ENCODE measurements around the gene WDR27. TPM values are rescaled to one million over a fixed set of nuclear protein-coding genes. Genes with fewer than 3 reads are reported as not detected.

WDR27 gene
- total RNA-seq, 4 donors from 2014 or later, result 23.1 to 101 (median 75.8) TPM

DNA sequence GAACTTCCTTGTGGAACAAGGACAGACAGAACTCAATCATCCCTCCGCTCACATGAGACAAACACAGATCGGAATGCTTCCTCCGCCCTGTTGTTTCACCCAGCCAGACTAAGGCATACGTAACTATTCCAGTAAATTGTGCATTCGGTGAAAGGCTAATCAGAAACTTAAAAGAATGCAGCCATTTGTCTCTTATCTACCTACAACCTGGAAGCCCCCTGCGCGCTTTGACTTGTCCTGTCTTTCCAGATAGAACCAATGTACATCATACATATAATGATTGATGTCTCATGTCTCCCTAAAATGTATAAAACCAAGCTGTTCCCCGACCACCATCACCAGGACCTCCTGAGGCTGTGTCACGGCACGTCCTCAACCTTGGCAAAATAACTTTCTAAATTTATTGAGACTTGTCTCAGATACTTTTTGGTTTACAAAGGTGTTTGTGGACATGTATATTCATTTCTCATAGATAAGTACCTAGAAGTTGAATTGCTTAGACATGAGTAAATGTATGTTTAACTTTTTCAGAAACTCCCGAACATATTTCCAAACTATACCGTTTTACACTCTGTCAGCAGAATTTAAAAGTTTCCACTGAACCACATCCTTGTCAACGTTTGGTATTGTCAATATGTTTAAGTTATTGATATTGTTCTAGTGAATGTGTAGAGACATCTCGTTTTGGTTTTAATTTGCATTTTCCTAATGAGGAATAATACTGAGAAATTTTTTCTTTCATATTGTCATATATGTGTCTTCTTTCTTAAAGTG is 250.6 kb downstream of the WDR27 start:
- no peak overlapping the region for H3K4me3 ChIP-seq

DNA sequence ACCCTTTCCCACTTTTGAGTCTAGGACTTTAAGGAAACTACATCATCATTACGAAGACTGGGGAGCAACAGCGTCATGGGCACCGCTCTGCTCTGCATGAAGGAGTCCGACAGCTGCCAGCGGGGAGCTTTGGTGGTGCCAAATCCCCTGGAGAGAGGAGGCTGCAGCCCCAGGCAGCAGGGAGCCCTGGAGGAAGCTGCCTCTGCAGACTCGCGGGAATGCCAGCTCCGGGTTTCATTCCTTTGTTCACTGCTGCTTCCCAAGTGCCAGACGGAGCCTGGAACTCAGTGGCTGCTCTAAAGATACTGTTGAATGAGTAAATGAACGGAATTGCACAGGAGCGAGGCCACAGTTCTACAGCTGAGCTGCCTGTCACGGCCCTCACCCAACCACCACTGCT is 251.7 kb downstream of the WDR27 start:
- Histone ChIP-seq H3K36me3 (no peaks in the 10 kb centered on the region), H3K9me3 (no peaks in the 10 kb centered on the region), H3K4me3 (no peak overlapping the region), H3K27ac (no peak overlapping the region), H3K27me3 (no peaks in the 10 kb centered on the region), H3K4me1 (no peaks in the 10 kb centered on the region)
- no peak for DNase-seq
- TF ChIP-seq POLR2A (IDR thresholded peaks at IDR 0.05), result no peak
- TF ChIP-seq CTCF (IDR thresholded peaks at IDR 0.05), result no peak

More for the DNA sequence above, 250.6 kb downstream of the WDR27 start:
- TF ChIP-seq POLR2A (IDR thresholded peaks at IDR 0.05) (no peak), CTCF (IDR thresholded peaks at IDR 0.05) (no peak)
- DNase-seq, result no peak
- Histone ChIP-seq H3K4me1 (no peaks in the 10 kb centered on the region), H3K36me3 (no peaks in the 10 kb centered on the region), H3K27ac (peak overlapping the region in 3 of 4 donors; percentile 6 to 80 (median 57)), H3K9me3 (no peaks in the 10 kb centered on the region), H3K27me3 (no peaks in the 10 kb centered on the region)

DNA sequence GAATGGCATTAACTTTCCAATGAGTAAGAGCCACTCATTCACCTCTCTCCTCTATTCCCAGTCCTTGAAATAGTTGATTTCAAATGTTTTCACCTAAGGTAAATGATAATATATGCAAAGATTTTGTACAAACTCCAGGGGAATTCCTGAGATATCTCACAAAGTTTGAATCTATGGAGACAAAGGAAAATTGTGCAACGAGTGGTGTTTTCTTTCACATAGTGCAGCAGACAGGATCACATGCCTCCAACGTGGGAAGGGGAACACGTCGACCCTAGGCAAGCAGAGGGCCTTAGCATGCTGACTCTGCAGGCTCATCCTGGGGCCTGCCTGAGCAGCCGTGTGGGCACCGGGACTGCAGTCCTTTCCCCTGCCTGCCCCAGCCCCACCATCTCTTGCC is 252.6 kb downstream of the WDR27 start:
- Histone ChIP-seq H3K9me3 (no peaks in the 10 kb centered on the region), H3K36me3 (no peaks in the 10 kb centered on the region), H3K27ac (no peak overlapping the region), H3K4me3 (no peak overlapping the region), H3K27me3 (no peaks in the 10 kb centered on the region), H3K4me1 (no peaks in the 10 kb centered on the region)
- no peak for DNase-seq
- TF ChIP-seq CTCF (IDR thresholded peaks at IDR 0.05) (no peak), POLR2A (IDR thresholded peaks at IDR 0.05) (no peak)

DNA sequence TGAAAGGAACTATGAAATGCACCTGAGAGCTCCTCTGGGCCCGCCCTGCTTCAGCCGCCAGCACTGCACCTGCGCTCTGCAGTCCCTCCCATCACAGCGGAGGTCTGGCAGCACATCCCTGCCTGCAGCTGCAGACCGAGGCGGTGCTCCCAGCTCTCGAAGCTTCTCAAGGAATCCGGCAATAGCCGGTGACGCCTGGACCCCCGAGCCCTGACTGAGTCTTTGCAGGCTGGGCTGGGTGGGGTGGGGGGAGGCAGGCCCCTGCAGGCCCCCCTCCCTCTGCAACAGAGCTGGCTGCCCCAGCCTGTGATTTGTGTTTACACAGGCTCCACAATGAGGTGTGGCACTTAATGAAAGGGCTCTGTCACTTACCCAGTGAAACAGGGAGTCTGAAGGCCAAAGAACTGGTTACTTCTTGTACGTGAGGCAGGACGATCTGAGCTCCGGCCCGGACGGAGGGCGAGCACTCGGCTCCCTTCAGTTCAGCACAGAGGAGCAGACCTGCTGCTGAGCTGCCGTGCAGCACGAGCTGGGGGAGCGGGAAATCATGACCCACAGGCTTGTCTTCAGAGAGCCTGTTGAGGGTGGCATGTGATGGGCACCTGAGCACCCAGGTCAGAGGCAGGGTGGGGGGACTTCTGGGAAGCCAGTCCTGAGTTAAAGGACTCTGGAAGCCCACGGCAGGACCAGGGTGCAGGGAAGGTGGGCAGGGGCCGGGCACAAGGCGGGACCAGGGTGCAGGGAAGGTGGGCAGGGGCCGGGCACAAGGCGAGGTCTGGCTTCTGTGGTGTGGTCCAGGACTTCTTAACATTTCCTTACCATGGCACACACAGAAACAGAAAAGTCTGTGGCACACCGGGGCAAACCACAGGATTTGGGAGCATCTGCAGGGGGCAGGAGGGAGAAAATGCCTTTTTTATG is 255.9 kb downstream of the WDR27 start:
- Histone ChIP-seq H3K27me3 (no peaks in the 10 kb centered on the region), H3K27ac (peak overlapping the region in 1 of 4 donors; percentile 26), H3K4me1 (no peaks in the 10 kb centered on the region), H3K36me3 (no peaks in the 10 kb centered on the region), H3K9me3 (no peaks in the 10 kb centered on the region), H3K4me3 (no peak overlapping the region)
- no peak for DNase-seq
- TF ChIP-seq CTCF (IDR thresholded peaks at IDR 0.05) (no peak), POLR2A (IDR thresholded peaks at IDR 0.05) (no peak)

DNA sequence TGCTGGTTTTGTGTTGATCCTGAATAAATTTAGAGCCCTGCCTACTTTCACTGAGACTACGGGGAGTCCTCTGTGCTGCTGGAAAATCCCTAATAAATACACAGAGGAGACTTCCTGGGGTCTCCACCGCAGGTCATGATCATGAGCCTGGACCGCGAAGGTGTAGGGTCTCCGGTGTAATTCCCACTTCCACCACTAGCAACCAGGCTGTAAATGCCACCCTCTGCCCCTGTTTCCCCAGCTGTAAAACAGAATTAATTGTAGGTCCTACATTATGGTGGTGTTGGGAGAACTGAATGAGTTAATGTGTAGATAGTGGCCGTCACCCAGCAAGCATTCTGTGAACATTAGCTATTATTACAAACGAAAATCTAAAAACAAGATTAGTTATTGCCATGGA is 256.6 kb downstream of the WDR27 start:
- H3K36me3 ChIP-seq, result no peaks in the 10 kb centered on the region
- DNase-seq, result no peak
- no peak overlapping the region for H3K27ac ChIP-seq
- H3K4me1 ChIP-seq, result no peaks in the 10 kb centered on the region
- H3K9me3 ChIP-seq, result no peaks in the 10 kb centered on the region
- H3K27me3 ChIP-seq, result no peaks in the 10 kb centered on the region
- TF ChIP-seq POLR2A (IDR thresholded peaks at IDR 0.05) (no peak), CTCF (IDR thresholded peaks at IDR 0.05) (peak in 3 of 6 experiments; percentile 5 to 27 (median 6))
- no peak overlapping the region for H3K4me3 ChIP-seq
